IPS-18c (cell line): ENCODE measurements around the gene CACNB1.

Experiments used
- H3K4me3 ChIP-seq: 2 replicates; pipeline ENCODE4 v1.7.0; 2013; ENCODE audit warnings: low read depth, mild to moderate bottlenecking, low read length, moderate library complexity; ENCODE audit not compliant: insufficient read depth
- H3K9me3 ChIP-seq: one replicate; pipeline ENCODE4 v1.6.1; 2013; ENCODE audit warnings: mild to moderate bottlenecking, low read length, moderate library complexity; ENCODE audit not compliant: control insufficient read depth, insufficient read depth

The CACNB1 gene

GRCh38 chr17:39193346-39193745, 4.1 kb downstream of the CACNB1 start:
- Histone ChIP-seq H3K9me3 (no peaks in the 10 kb centered on the region), H3K4me3 (no peak overlapping the region)

GRCh38 chr17:39192901-39193300, 4.6 kb downstream of the CACNB1 start:
- H3K4me3 ChIP-seq, result no peak overlapping the region
- no peaks in the 10 kb centered on the region for H3K9me3 ChIP-seq

- no peaks in the 10 kb centered on the region for H3K9me3 ChIP-seq
- H3K4me3 ChIP-seq, result no peak overlapping the region
Measured at GRCh38 chr17:39191750-39192510, 5.5 kb downstream of the CACNB1 start.

GRCh38 chr17:39187152-39187830, 10.2 kb downstream of the CACNB1 start:
- Histone ChIP-seq H3K9me3 (no peaks in the 10 kb centered on the region), H3K4me3 (no peak overlapping the region)

DNA sequence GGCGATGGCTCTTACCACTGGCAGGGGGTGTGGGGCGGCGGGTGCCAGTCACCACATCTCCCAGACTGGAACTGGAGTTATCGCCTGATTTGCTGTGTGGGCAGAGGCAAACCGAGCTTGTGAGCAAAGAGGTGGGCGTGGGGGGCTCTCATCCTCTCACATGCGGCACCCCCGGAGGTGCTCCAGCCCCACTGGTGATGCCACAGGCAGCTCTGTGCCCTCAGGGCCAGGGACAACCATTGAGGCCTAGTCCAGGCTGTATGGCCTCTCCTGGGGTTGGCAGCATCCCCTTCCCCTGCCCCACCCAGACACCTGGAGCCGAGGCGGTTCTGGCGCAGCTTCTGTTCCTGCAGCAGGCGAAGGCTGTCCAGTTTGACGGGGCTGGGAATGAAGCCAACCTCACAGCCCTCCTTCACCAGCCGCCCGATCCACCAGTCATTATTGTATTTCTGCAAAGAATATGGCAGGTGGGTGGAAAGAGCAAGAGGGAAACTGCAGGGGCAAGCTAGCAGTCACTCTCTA, 10.9 kb downstream of the CACNB1 start:
- Histone ChIP-seq H3K9me3 (no peaks in the 10 kb centered on the region), H3K4me3 (no peak overlapping the region)

DNA sequence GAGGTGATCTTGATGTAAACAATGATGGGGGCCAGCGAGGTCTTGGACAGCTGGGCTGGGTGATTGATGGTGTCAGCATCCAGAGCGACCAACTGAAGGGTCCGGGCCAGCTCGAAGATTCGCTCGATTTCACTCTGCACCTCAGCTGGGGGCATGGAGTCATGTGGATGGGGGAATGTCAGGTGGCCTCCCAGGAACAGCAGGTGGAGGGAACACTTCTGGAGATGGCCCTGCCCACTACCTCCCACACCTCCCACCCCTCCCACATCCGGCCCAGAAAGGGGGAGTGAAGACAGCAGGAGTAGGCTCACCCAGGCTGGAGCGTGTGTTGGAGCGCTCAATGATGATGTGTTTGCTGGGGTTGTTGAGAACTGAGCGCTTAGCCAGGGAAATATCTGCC, 13.7 kb downstream of the CACNB1 start:
- H3K9me3 ChIP-seq, result no peaks in the 10 kb centered on the region
- no peak overlapping the region for H3K4me3 ChIP-seq

DNA sequence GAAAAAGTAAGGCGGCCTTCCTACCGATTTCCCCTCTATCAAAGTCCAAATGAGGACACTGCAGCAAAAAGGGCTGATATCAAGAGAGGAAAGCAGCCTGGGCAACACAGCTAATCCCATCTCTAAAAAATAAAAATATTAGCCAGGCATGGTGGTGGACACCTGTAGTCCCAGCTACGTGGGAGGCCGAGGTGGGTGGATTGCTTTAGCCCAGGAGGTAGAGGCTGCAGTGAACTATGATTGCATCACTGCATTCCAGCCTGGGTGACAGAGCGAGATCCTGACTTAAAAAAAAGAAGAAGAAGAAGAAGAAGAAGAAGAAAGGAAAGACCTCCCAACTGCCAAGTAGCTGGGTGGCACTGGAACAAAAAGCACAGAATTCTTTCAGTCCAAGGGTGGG, 14.4 kb downstream of the CACNB1 start:
- Histone ChIP-seq H3K9me3 (no peaks in the 10 kb centered on the region), H3K4me3 (no peak overlapping the region)

GRCh38 chr17:39181303-39181702, 16.2 kb downstream of the CACNB1 start:
- Histone ChIP-seq H3K4me3 (no peak overlapping the region), H3K9me3 (no peaks in the 10 kb centered on the region)

DNA sequence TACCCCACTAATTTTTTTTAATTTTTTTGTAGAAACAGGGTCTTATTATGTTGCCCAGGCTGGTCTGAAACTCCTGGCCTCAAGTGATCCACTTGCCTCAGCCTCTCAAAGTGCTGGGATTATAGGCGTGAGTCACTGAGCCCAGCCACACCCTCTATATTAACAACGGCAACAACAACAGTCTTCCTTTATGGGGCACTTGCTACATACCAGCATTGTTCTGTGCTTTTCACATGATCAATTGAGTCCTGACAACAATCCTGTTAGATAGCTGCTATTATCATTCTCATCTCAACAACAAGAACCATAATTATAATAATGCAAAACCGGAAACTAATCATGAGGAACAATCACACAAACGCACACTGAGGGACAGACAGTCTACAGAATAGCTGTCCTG, 18.9 kb downstream of the CACNB1 start:
- Histone ChIP-seq H3K4me3 (no peak overlapping the region), H3K9me3 (no peaks in the 10 kb centered on the region)

DNA sequence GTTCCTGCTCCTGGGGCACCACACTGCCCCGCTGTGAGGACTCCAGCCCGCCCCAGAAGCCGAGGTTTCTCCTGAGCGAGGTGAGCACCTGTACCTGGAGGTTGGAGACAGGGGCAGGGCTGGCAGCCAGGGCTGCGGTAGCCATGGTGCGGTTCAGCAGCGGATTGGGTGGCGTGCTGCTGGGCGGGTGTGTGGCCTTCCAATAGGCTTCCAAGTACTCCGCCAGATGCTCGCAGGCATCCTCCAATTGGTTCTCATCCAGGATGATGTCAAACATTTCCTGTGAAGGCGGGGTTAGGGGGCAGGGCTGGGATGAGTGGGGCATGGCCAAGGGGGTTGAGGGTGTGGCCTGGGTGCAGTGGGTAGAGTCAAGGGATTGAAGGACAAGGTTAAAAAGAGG, 20.2 kb downstream of the CACNB1 start:
- Histone ChIP-seq H3K4me3 (no peak overlapping the region), H3K9me3 (no peaks in the 10 kb centered on the region)

DNA sequence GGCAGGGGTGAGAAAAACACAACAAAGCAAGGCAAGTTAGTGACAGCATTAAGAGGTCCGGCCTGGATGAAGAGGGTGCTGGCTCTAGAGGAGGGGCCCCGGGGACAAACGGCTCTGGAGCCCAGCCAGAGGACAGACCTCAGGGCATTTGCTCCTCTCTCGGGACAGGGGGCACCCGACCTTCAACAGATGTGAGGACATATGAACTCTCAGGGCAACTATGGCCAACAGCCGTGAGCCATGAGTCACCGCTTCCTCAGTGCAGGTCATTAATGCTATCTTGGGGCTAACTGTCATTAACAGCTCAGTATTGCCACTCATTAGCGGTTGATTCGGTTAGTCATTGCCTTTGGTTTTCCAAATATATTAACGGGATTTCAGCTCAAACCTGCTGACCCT, 21.8 kb downstream of the CACNB1 start:
- Histone ChIP-seq H3K4me3 (no peak overlapping the region), H3K9me3 (no peaks in the 10 kb centered on the region)

- H3K4me3 ChIP-seq, result no peak overlapping the region
- no peaks in the 10 kb centered on the region for H3K9me3 ChIP-seq
Measured at GRCh38 chr17:39174920-39175694, 22.4 kb downstream of the CACNB1 start.

DNA sequence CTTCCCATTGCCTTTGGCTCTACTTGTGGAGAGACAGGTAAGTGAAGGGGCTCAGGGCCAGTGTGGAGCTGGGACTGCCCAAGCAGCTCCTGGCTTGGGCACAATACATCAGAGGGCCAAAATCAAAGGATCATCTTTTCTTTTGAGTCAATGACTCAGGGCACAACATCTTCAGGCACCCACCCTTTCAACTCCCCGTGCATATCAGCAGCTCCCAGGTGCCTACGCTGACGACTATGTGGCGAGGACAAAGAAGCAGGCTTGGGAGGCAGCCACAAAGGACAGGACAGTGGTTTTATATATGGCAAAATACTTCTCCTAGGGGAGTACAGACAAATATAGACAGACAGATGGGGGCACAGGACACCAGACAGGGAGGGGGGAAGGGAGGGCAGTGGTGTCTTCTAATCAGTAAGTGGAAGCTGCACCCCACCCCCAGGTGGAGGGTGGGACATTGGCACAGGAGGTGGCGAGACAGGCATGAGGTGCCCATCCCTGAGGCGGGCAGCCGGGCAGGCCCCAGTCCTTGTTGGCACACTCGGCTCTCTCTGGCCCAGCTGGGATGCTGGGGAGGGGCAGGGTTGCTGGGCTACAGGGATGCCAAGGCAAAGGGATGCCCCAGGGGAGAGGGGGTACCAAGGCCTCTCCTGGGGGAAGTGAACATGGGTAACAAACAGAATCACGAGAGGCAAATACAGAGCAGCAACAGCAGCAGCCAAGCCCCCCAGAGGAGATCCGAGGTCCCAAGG, 23.8 kb downstream of the CACNB1 start:
- H3K4me3 ChIP-seq, result no peak overlapping the region
- no peaks in the 10 kb centered on the region for H3K9me3 ChIP-seq

- no peaks in the 10 kb centered on the region for H3K9me3 ChIP-seq
- no peak overlapping the region for H3K4me3 ChIP-seq
Measured at GRCh38 chr17:39173080-39173479, 24.4 kb downstream of the CACNB1 start.

DNA sequence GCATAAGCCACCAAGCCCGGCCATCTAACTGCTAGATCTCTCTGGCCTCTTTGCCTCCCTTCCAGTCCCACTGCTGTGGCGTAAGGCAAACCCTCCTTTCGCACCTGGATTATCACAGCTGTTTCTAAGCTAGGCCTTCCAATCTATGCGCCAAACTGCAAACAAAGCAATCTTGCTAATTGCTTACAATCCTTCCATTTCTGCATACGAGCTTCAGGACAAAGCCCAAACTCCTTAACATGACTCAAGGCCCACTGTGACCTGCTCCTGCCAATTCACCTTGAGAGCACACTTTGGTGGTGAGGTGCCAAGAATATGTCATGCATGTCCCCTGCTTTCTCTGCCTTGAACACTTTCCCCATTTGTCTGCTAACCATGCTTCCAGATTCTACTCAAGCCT, 25.5 kb downstream of the CACNB1 start:
- Histone ChIP-seq H3K4me3 (no peak overlapping the region), H3K9me3 (no peaks in the 10 kb centered on the region)

DNA sequence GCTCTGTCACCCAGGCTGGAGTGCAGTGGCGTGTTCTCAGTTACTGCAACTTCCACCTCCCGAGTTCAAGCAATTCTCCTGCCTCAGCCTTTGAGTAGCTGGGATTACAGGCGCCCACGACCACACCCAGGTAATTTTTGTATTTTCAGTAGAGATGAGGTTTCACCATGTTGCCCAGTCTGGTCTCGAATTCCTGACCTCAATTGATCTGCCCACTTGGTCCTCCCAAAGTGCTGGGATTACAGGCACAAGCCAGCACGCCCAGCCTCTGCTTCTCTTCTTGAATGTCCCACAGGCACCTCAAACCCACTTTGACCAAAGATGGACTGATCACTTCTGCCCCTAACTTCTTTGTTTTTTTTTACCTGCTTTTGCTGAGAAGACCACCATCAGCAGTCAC, 26.9 kb downstream of the CACNB1 start:
- H3K9me3 ChIP-seq, result no peaks in the 10 kb centered on the region
- H3K4me3 ChIP-seq, result no peak overlapping the region

DNA sequence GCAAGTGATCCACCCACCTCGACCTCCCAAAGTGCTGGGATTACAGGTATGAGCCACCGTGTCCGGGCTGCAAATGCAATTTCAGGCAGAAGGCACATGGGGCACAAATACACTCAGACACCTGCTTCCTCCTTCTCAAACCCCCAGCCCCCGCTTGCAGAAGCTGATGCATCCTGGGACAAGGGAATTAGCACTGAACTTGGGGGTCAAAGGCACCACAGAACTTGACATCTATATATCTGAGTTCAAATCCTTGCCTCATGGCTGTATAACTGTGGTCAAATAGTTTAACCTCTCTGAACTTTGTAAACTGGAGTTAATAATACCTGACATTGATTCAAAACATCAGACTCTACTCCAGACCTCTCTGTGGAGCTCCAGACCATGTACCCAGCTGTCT, 27.4 kb downstream of the CACNB1 start:
- no peak overlapping the region for H3K4me3 ChIP-seq
- no peaks in the 10 kb centered on the region for H3K9me3 ChIP-seq
